ENCODE measurements around the gene UHMK1. TPM values are rescaled to one million over a fixed set of nuclear protein-coding genes. Genes with fewer than 3 reads are reported as not detected.
"Not testable (repeated sequence)": the region's sequence is repeated elsewhere in the genome, so short reads cannot be mapped to it uniquely, and the experiment has no call there.

Gene UHMK1
- total RNA-seq, 1 donor from 2014 or later, result 43.5 TPM

- H3K36me3 Mint-ChIP-seq (ENCODE audit: low read depth, unreplicated experiment), result peaks cover 17% of the 10 kb centered on the region
- H4K20me1 ChIP-seq (ENCODE audit: insufficient read depth, low read length), result peaks cover 88% of the 10 kb centered on the region
- peaks cover 19% of the 10 kb centered on the region for H3K4me1 Mint-ChIP-seq (ENCODE audit: low read depth, unreplicated experiment)
- H2AFZ ChIP-seq (ENCODE audit: low read depth, low read length), result no peak overlapping the region
- no peaks in the 10 kb centered on the region for H3K9me3 ChIP-seq (ENCODE audit: insufficient read depth, low read depth, low read length)
- no peak overlapping the region for H3K4me2 ChIP-seq (ENCODE audit: low read length)
- peaks cover 98% of the 10 kb centered on the region for H3K79me2 ChIP-seq (ENCODE audit: insufficient read depth, low read length)
- no peaks in the 10 kb centered on the region for H3K27me3 Mint-ChIP-seq (ENCODE audit: low read depth, unreplicated experiment)
- no peaks in the 10 kb centered on the region for H3K27me3 ChIP-seq (ENCODE audit: insufficient read depth, low read length)
- TF ChIP-seq CTCF (IDR thresholded peaks at IDR 0.05; ENCODE audit: insufficient read depth, low read depth, low read length) (no peak), EZH2 (IDR thresholded peaks at IDR 0.05; ENCODE audit: insufficient read depth, low read length) (no peak)
- DNase-seq (ENCODE audit: low read depth) (no peak), FAIRE-seq (no peak)
- H3K9me3 Mint-ChIP-seq (ENCODE audit: unreplicated experiment), result no peaks in the 10 kb centered on the region
- H3K4me3 ChIP-seq (ENCODE audit: insufficient read depth, low read depth, low read length), result no peak overlapping the region
- peaks cover 51% of the 10 kb centered on the region for H3K36me3 ChIP-seq (ENCODE audit: insufficient read depth, low read length)
- H3K4me3 Mint-ChIP-seq (ENCODE audit: unreplicated experiment), result no peak overlapping the region
- H3K27ac Mint-ChIP-seq (ENCODE audit: unreplicated experiment), result no peak overlapping the region
- no peak overlapping the region for H3K27ac ChIP-seq (ENCODE audit: low read depth, low read length)
- H3K9ac ChIP-seq (ENCODE audit: low read length), result no peak overlapping the region
- H3K4me1 ChIP-seq (ENCODE audit: insufficient read depth, low read length), result peaks cover 10% of the 10 kb centered on the region
Observed at GRCh38 chr1:162568802-162569201, 71.2 kb downstream of the UHMK1 start.

GRCh38 chr1:162570718-162571117 is 73.1 kb downstream of the UHMK1 start:
- no peak for DNase-seq (ENCODE audit: low read depth)
- no peak for FAIRE-seq
- Histone ChIP-seq H3K27ac (ENCODE audit: low read depth, low read length) (no peak overlapping the region), H2AFZ (ENCODE audit: low read depth, low read length) (no peak overlapping the region), H3K4me1 (ENCODE audit: insufficient read depth, low read length) (no peaks in the 10 kb centered on the region), H3K9me3 (ENCODE audit: insufficient read depth, low read depth, low read length) (no peaks in the 10 kb centered on the region), H3K4me3 (ENCODE audit: insufficient read depth, low read depth, low read length) (no peak overlapping the region), H3K79me2 (ENCODE audit: insufficient read depth, low read length) (peaks cover 98% of the 10 kb centered on the region), H3K27me3 (ENCODE audit: insufficient read depth, low read length) (no peaks in the 10 kb centered on the region), H4K20me1 (ENCODE audit: insufficient read depth, low read length) (peaks cover 82% of the 10 kb centered on the region), H3K4me2 (ENCODE audit: low read length) (no peak overlapping the region), H3K9ac (ENCODE audit: low read length) (no peak overlapping the region), H3K36me3 (ENCODE audit: insufficient read depth, low read length) (peaks cover 51% of the 10 kb centered on the region)
- peaks cover 16% of the 10 kb centered on the region for H3K36me3 Mint-ChIP-seq (ENCODE audit: low read depth, unreplicated experiment)
- H3K9me3 Mint-ChIP-seq (ENCODE audit: unreplicated experiment), result no peaks in the 10 kb centered on the region
- no peak overlapping the region for H3K27ac Mint-ChIP-seq (ENCODE audit: unreplicated experiment)
- no peaks in the 10 kb centered on the region for H3K27me3 Mint-ChIP-seq (ENCODE audit: low read depth, unreplicated experiment)
- TF ChIP-seq EZH2 (IDR thresholded peaks at IDR 0.05; ENCODE audit: insufficient read depth, low read length) (no peak), CTCF (IDR thresholded peaks at IDR 0.05; ENCODE audit: insufficient read depth, low read depth, low read length) (no peak)
- H3K4me1 Mint-ChIP-seq (ENCODE audit: low read depth, unreplicated experiment), result peaks cover 4% of the 10 kb centered on the region
- no peak overlapping the region for H3K4me3 Mint-ChIP-seq (ENCODE audit: unreplicated experiment)

GRCh38 chr1:162571121-162571520 is 73.5 kb downstream of the UHMK1 start:
- not testable (repeated sequence) for DNase-seq (ENCODE audit: low read depth); H2AFZ ChIP-seq (ENCODE audit: low read depth, low read length); H3K27ac Mint-ChIP-seq (ENCODE audit: unreplicated experiment); H3K4me3 ChIP-seq (ENCODE audit: insufficient read depth, low read depth, low read length); H3K9me3 ChIP-seq (ENCODE audit: insufficient read depth, low read depth, low read length); H3K27me3 ChIP-seq (ENCODE audit: insufficient read depth, low read length); H3K9me3 Mint-ChIP-seq (ENCODE audit: unreplicated experiment); H3K4me3 Mint-ChIP-seq (ENCODE audit: unreplicated experiment); FAIRE-seq; H3K9ac ChIP-seq (ENCODE audit: low read length); H3K4me1 ChIP-seq (ENCODE audit: insufficient read depth, low read length); H3K27ac ChIP-seq (ENCODE audit: low read depth, low read length); H3K27me3 Mint-ChIP-seq (ENCODE audit: low read depth, unreplicated experiment); H3K4me2 ChIP-seq (ENCODE audit: low read length); H3K4me1 Mint-ChIP-seq (ENCODE audit: low read depth, unreplicated experiment)
- peaks cover 16% of the 10 kb centered on the region for H3K36me3 Mint-ChIP-seq (ENCODE audit: low read depth, unreplicated experiment)
- Histone ChIP-seq H4K20me1 (ENCODE audit: insufficient read depth, low read length) (peaks cover 82% of the 10 kb centered on the region), H3K79me2 (ENCODE audit: insufficient read depth, low read length) (peaks cover 98% of the 10 kb centered on the region), H3K36me3 (ENCODE audit: insufficient read depth, low read length) (peaks cover 47% of the 10 kb centered on the region)

Measured in astrocyte (in vitro differentiated cells and primary cell).